ENCODE results near the gene ADGRG4.

Gene ADGRG4

DNA sequence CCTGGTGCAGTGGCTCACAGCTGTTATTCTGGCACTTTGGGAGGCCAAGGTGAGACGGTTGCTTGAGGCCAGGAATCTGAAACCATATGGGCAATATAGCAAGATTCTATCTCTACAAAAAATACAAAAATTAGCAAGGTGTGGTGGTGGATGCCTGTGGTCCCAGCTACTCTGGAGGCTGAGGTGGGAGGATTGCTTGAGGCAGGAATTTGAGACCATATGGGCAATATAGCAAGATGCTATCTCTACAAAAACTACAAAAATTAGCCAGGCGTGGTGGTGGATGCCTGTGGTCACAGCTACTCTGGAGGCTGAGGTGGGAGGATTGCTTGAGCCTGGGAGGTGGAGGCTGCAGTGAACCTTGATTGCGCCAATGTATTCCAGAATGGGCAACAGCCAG, 2.3 kb downstream of the ADGRG4 start:
- in situ Hi-C loops (cut with HindIII; ENCODE audit: low sequenced_read_pairs): no loop called here

- in situ Hi-C loops (cut with HindIII; ENCODE audit: low sequenced_read_pairs): no loop called here
Measured at GRCh38 chrX:136304493-136304892, 3.7 kb downstream of the ADGRG4 start.

GRCh38 chrX:136306182-136306581, 5.4 kb downstream of the ADGRG4 start:
- in situ Hi-C loops (cut with HindIII; ENCODE audit: low sequenced_read_pairs): no loop called here

- in situ Hi-C loops (cut with HindIII; ENCODE audit: low sequenced_read_pairs): no loop called here
Measured at GRCh38 chrX:136307471-136307870, 6.7 kb downstream of the ADGRG4 start.

DNA sequence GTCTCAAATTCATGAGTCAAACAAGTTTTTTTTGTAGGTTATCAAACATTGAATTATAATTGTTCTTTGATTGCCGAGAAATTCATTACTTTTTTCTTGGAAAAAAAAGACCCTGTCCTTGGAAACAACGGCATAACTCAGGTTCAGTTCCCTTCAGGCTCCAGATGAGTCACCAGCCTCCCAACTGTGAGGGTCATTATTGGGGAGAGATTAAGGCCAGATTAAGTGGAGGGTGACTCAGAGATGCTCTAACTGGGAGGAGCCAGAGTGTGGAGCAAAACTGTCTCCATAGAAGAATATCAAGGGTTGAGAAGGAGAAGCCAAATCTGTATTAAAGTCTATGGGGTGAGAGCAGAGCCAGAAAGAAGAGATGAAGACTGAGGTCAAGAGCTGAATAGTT, 9.6 kb downstream of the ADGRG4 start:
- in situ Hi-C loops (cut with HindIII; ENCODE audit: low sequenced_read_pairs): no loop called here

- in situ Hi-C loops (cut with HindIII; ENCODE audit: low sequenced_read_pairs): no loop called here
Measured at GRCh38 chrX:136318156-136318555, 17.4 kb downstream of the ADGRG4 start.

GRCh38 chrX:136318895-136319597, 18.3 kb downstream of the ADGRG4 start:
- in situ Hi-C loops (cut with HindIII; ENCODE audit: low sequenced_read_pairs): no loop called here

- in situ Hi-C loops (cut with HindIII; ENCODE audit: low sequenced_read_pairs): no loop called here
Measured at GRCh38 chrX:136319600-136319999, 18.8 kb downstream of the ADGRG4 start.

DNA sequence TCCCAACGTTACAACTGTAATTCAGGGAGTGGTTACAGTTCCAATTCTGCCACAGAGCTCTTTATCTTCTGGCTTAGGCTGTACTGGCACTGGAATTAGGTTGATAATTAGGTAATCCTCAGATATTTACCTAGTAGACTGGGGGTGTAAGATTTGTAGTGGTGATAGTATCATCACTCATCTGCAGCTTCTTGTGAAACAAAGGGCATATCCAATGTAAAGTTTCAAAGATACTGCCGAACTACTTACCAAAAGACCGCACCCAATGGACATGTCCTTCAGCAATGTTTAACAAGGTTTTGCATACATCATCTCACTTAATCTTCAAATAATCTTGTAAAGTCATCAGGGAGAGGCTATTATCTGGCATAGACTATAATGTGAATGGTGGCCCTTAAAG, 20.8 kb downstream of the ADGRG4 start:
- in situ Hi-C loops (cut with HindIII; ENCODE audit: low sequenced_read_pairs): no loop called here

GRCh38 chrX:136322064-136322463, 21.3 kb downstream of the ADGRG4 start:
- in situ Hi-C loops (cut with HindIII; ENCODE audit: low sequenced_read_pairs): no loop called here

- in situ Hi-C loops (cut with HindIII; ENCODE audit: low sequenced_read_pairs): no loop called here
Measured at GRCh38 chrX:136325377-136325776, 24.6 kb downstream of the ADGRG4 start.

DNA sequence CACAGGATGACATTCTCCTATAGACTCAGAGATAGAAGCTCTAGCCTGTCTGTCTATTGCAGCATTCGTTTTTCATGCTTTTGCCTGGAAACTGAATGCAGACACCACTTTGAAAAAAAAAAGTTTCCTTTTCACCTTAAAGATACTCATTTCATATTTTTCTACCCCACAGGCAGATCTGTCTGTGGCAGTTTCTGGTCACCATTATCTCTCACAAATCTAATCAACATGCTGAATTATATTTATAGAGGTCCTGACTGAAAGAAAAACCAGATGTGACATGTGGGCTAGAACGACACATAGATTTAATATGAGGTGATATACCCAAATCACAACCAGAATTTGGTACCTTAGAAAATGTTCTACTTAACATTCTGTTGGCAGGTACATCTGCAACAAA, 28.2 kb downstream of the ADGRG4 start:
- in situ Hi-C loops (cut with HindIII; ENCODE audit: low sequenced_read_pairs): no loop called here

DNA sequence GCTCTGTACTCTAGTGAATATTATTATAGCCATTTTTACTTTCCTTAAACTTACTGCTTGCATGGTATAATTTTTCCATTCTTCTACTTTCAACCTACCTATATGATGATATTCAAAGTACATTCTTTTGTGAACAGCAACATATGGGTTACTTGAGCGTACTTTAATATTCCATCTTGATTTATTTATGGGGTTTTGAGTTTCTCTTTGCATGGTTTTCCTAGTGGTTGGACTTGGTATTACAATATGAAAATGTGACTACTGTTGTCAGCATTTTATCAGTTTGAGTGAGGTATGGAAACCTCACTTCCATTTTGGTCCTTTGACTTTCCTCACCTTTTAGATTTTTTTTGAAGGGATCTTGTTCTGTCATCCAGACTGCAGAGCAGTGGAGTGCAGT, 35.9 kb downstream of the ADGRG4 start:
- in situ Hi-C loops (cut with HindIII; ENCODE audit: low sequenced_read_pairs): no loop called here

- in situ Hi-C loops (cut with HindIII; ENCODE audit: low sequenced_read_pairs): no loop called here
Measured at GRCh38 chrX:136339702-136340101, 38.9 kb downstream of the ADGRG4 start.

GRCh38 chrX:136344320-136344719, 43.6 kb downstream of the ADGRG4 start:
- in situ Hi-C loops (cut with HindIII; ENCODE audit: low sequenced_read_pairs): no loop called here

DNA sequence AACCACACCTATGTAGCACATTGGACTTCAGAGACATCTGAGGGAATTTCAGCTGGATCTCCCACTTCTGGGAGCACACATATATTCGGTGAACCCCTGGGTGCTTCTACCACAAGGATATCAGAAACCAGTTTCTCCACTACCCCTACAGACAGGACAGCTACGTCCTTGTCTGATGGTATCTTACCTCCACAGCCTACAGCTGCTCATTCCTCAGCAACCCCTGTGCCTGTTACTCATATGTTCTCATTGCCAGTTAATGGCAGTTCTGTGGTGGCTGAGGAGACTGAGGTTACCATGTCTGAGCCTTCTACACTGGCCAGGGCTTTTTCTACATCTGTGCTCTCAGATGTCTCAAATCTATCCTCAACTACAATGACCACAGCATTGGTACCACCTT, 45.7 kb downstream of the ADGRG4 start:
- in situ Hi-C loops (cut with HindIII; ENCODE audit: low sequenced_read_pairs): no loop called here

GRCh38 chrX:136347706-136348105, 46.9 kb downstream of the ADGRG4 start:
- in situ Hi-C loops (cut with HindIII; ENCODE audit: low sequenced_read_pairs): no loop called here

GRCh38 chrX:136353526-136354093, 52.8 kb downstream of the ADGRG4 start:
- in situ Hi-C loops (cut with HindIII; ENCODE audit: low sequenced_read_pairs): no loop called here

DNA sequence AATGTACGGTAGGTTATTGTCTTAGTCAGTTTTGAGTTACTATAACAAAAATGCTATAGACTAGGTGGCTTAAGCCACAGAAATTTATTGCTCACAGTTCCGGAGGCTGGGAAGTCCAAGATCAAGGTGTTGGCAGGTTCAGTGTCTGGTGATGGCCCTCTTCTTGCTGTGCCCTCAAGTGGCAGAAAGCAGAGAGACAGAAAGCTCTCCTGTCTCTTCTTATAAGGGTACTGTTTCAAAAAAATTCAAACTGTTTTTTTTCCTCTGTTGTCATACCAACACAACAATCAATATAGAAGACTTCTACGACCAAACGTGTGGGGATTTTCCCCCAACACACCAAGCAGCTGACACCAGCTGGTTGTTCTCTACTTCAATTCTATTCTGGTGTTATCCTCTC, 53.4 kb downstream of the ADGRG4 start:
- in situ Hi-C loops (cut with HindIII; ENCODE audit: low sequenced_read_pairs): no loop called here

- in situ Hi-C loops (cut with HindIII; ENCODE audit: low sequenced_read_pairs): no loop called here
Measured at GRCh38 chrX:136369377-136369776, 68.6 kb downstream of the ADGRG4 start.

- in situ Hi-C loops (cut with HindIII; ENCODE audit: low sequenced_read_pairs): no loop called here
Measured at GRCh38 chrX:136376713-136377112, 76.0 kb downstream of the ADGRG4 start.

DNA sequence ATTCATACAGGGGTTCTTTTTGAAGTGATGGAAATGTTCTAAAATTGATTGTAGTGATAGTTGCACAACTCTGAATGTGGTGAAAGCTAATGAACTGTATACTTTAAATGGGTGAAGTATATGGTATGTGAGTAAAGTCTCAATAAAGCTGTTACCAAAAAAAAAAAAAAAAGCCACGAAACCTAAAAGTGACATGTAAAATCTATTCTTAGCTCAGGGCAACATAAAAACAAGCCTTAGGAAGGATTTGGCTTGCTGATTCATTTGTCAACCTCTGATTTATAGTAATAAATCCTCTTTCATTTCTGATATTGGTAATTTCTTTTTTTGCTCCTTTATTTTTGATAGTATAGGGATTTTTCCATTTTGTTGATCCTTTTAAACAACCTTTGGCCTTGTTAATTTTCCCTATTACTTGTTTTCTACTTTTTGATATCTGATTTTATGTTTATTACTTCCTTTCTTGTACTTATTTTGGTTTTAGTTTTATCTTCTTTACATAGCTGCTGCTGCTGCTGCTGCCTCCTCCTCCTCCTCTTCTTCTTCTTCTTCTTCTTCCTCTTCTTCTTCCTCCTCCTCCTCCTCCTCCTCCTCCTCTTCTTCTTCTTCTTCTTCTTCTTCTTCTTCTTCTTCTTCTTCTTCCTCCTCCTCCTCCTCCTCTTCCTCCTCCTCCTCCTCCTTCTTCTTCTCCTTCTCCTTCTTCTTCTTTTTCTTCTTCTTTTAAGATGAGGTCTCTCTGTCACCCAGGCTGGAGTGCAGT, 79.4 kb downstream of the ADGRG4 start:
- in situ Hi-C loops (cut with HindIII; ENCODE audit: low sequenced_read_pairs): no loop called here

Data from DLD1 (cell line).